Activated naive CD4-positive, alpha-beta T cell treated with anti-CD3 and anti-CD28 coated beads, Interleukin-2, amount 10 ng/mL, durations not matched to agents 7 days and 5 days (primary cell): Measurements from ENCODE around the gene ARL10.

ENCODE experiments used
- CTCF ChIA-PET: fragments of 350-600 bp; sonication (Branson Sonifier 250); formaldehyde crosslinking; loops from one replicate; lab custom pipeline; 2021; ENCODE audit warnings: antibody characterized with exemption; lab: Charles Lee
- DNase-seq: peaks from one replicate; pipeline ENCODE4 v3.0.0-alpha.2; 2020
- H3K27ac Mint-ChIP-seq: one replicate; pipeline ENCODE4 v1.8.0; 2021; ENCODE audit warnings: mild to moderate bottlenecking, moderate library complexity, mixed read lengths
- H3K27me3 Mint-ChIP-seq: one replicate; pipeline ENCODE4 v1.8.0; 2021; ENCODE audit warnings: mild to moderate bottlenecking, mixed read lengths
- H3K36me3 Mint-ChIP-seq: one replicate; pipeline ENCODE4 v1.8.0; 2021; ENCODE audit warnings: mixed read lengths
- H3K4me1 Mint-ChIP-seq: one replicate; pipeline ENCODE4 v1.8.0; 2021; ENCODE audit warnings: mixed read lengths
- H3K4me3 Mint-ChIP-seq: one replicate; pipeline ENCODE4 v1.8.0; 2021; ENCODE audit warnings: mild to moderate bottlenecking, moderate library complexity, mixed read lengths
- H3K9me3 Mint-ChIP-seq: one replicate; pipeline ENCODE4 v1.8.0; 2021; ENCODE audit warnings: mixed read lengths

Gene ARL10

GRCh38 chr5:176352116-176352878 lies 13.0 kb upstream of the ARL10 start:
- no peaks in the 10 kb centered on the region for H3K9me3 Mint-ChIP-seq
- DNase-seq = no peak
- H3K4me3 Mint-ChIP-seq = no peak overlapping the region
- H3K27ac Mint-ChIP-seq = peak overlapping the region; percentile 67
- CTCF ChIA-PET = no interaction called here
- no peaks in the 10 kb centered on the region for H3K27me3 Mint-ChIP-seq
- H3K4me1 Mint-ChIP-seq = peaks cover 11% of the 10 kb centered on the region
- peaks cover 67% of the 10 kb centered on the region for H3K36me3 Mint-ChIP-seq

GRCh38 chr5:176353533-176353932 lies 11.8 kb upstream of the ARL10 start:
- Mint-ChIP-seq H3K9me3 (no peaks in the 10 kb centered on the region), H3K4me3 (no peak overlapping the region), H3K27ac (no peak overlapping the region), H3K4me1 (peaks cover 21% of the 10 kb centered on the region), H3K36me3 (peaks cover 69% of the 10 kb centered on the region), H3K27me3 (no peaks in the 10 kb centered on the region)
- no peak for DNase-seq
- CTCF ChIA-PET = no interaction called here

GRCh38 chr5:176355400-176356178 lies 9.7 kb upstream of the ARL10 start:
- H3K4me1 Mint-ChIP-seq = peaks cover 29% of the 10 kb centered on the region
- peak overlapping the region; percentile 21 for H3K27ac Mint-ChIP-seq
- DNase-seq = no peak
- H3K36me3 Mint-ChIP-seq = peaks cover 56% of the 10 kb centered on the region
- no peaks in the 10 kb centered on the region for H3K27me3 Mint-ChIP-seq
- CTCF ChIA-PET = interaction anchor here (0.7 to 1.3 kb wide), 3 partner anchors 19 to 1026 kb away, joined by 3 to 6 read pairs (median 3); no protein-coding TSS in a partner anchor
- H3K4me3 Mint-ChIP-seq = no peak overlapping the region
- H3K9me3 Mint-ChIP-seq = no peaks in the 10 kb centered on the region

GRCh38 chr5:176356179-176356566 lies 9.1 kb upstream of the ARL10 start:
- peaks cover 29% of the 10 kb centered on the region for H3K4me1 Mint-ChIP-seq
- H3K9me3 Mint-ChIP-seq = no peaks in the 10 kb centered on the region
- no peak overlapping the region for H3K27ac Mint-ChIP-seq
- no peak for DNase-seq
- peaks cover 54% of the 10 kb centered on the region for H3K36me3 Mint-ChIP-seq
- CTCF ChIA-PET = interaction anchor here (1.3 kb wide), 1 partner anchor 19 kb away, joined by 3 read pairs; no protein-coding TSS in a partner anchor
- H3K27me3 Mint-ChIP-seq = no peaks in the 10 kb centered on the region
- no peak overlapping the region for H3K4me3 Mint-ChIP-seq

- Mint-ChIP-seq H3K27me3 (no peaks in the 10 kb centered on the region), H3K36me3 (peaks cover 30% of the 10 kb centered on the region), H3K27ac (peak overlapping the region; percentile 54), H3K9me3 (no peaks in the 10 kb centered on the region), H3K4me3 (peak overlapping the region; percentile 69), H3K4me1 (peaks cover 43% of the 10 kb centered on the region)
- no peak for DNase-seq
- CTCF ChIA-PET = interaction anchor here (1.0 to 1.5 kb wide), 2 partner anchors 28 to 630 kb away, joined by 3 read pairs; partner anchors contain the start of genes HIGD2A and NOP16
These were observed 5.6 kb upstream of the ARL10 start for GRCh38 chr5:176359658-176360057.

GRCh38 chr5:176360894-176361436 lies 4.3 kb upstream of the ARL10 start:
- no peaks in the 10 kb centered on the region for H3K9me3 Mint-ChIP-seq

GRCh38 chr5:176361437-176362232 lies 3.7 kb upstream of the ARL10 start, which contains the start of gene KIAA1191:
TSS of gene KIAA1191 (minus strand) at chr5:176361764. CDS start at chr5:176359508, 2,256 bp downstream.
- H3K27ac Mint-ChIP-seq = peak within 1 kb of the TSS; percentile 95

More at GRCh38 chr5:176360894-176361436, 4.3 kb upstream of the ARL10 start:
- DNase-seq = peak; percentile 47
- Mint-ChIP-seq H3K4me3 (peak overlapping the region; percentile 97), H3K27ac (peak overlapping the region; percentile 95), H3K36me3 (peaks cover 26% of the 10 kb centered on the region), H3K4me1 (peaks cover 44% of the 10 kb centered on the region), H3K27me3 (no peaks in the 10 kb centered on the region)
- CTCF ChIA-PET = interaction anchor here (1.0 to 1.2 kb wide), 3 partner anchors 27 to 126 kb away, joined by 3 read pairs; partner anchors contain the start of genes HIGD2A and NOP16

GRCh38 chr5:176362233-176362490 lies 3.1 kb upstream of the ARL10 start:
- Mint-ChIP-seq H3K4me3 (peak overlapping the region; percentile 97), H3K36me3 (peaks cover 25% of the 10 kb centered on the region), H3K9me3 (no peaks in the 10 kb centered on the region), H3K27me3 (no peaks in the 10 kb centered on the region), H3K27ac (peak overlapping the region; percentile 95), H3K4me1 (peaks cover 46% of the 10 kb centered on the region)
- CTCF ChIA-PET = interaction anchor here (0.6 to 1.3 kb wide), 4 partner anchors 23 to 235 kb away, joined by 3 to 4 read pairs (median 3); partner anchors contain the start of gene CLTB
- DNase-seq = no peak

More at GRCh38 chr5:176361437-176362232, 3.7 kb upstream of the ARL10 start, which contains the start of gene KIAA1191:
- Mint-ChIP-seq H3K9me3 (no peaks in the 10 kb centered on the region), H3K27me3 (no peaks in the 10 kb centered on the region), H3K4me3 (peak within 1 kb of the TSS; percentile 97), H3K36me3 (peaks cover 24% of the 10 kb centered on the region), H3K4me1 (peaks cover 44% of the 10 kb centered on the region)
- CTCF ChIA-PET = interaction anchor here (0.8 to 1.3 kb wide), 5 partner anchors 24 to 236 kb away, joined by 3 to 4 read pairs (median 3); partner anchors contain the start of gene CLTB
- peak; percentile 99 for DNase-seq

- H3K9me3 Mint-ChIP-seq = no peaks in the 10 kb centered on the region
- no peak for DNase-seq
- H3K36me3 Mint-ChIP-seq = peaks cover 17% of the 10 kb centered on the region
- H3K4me1 Mint-ChIP-seq = peaks cover 37% of the 10 kb centered on the region
- no peaks in the 10 kb centered on the region for H3K27me3 Mint-ChIP-seq
- H3K27ac Mint-ChIP-seq = peak overlapping the region; percentile 14
- H3K4me3 Mint-ChIP-seq = peak overlapping the region; percentile 73
- CTCF ChIA-PET = no interaction called here
These were observed 429 bp upstream of the ARL10 start for GRCh38 chr5:176364765-176365350.

GRCh38 chr5:176366232-176366894 lies 1.1 kb downstream of the ARL10 start:
- Mint-ChIP-seq H3K27me3 (no peaks in the 10 kb centered on the region), H3K4me1 (peaks cover 36% of the 10 kb centered on the region), H3K36me3 (peaks cover 17% of the 10 kb centered on the region), H3K27ac (no peak overlapping the region), H3K9me3 (no peaks in the 10 kb centered on the region), H3K4me3 (peak overlapping the region; percentile 57)
- CTCF ChIA-PET = no interaction called here
- DNase-seq = no peak

GRCh38 chr5:176368726-176369125 lies 3.4 kb downstream of the ARL10 start:
- H3K4me3 Mint-ChIP-seq = no peak overlapping the region
- peaks cover 22% of the 10 kb centered on the region for H3K4me1 Mint-ChIP-seq
- DNase-seq = no peak
- H3K27me3 Mint-ChIP-seq = no peaks in the 10 kb centered on the region
- CTCF ChIA-PET = no interaction called here
- no peak overlapping the region for H3K27ac Mint-ChIP-seq
- H3K36me3 Mint-ChIP-seq = peaks cover 17% of the 10 kb centered on the region
- H3K9me3 Mint-ChIP-seq = no peaks in the 10 kb centered on the region

- CTCF ChIA-PET = no interaction called here
- no peaks in the 10 kb centered on the region for H3K9me3 Mint-ChIP-seq
- peaks cover 17% of the 10 kb centered on the region for H3K36me3 Mint-ChIP-seq
- H3K4me3 Mint-ChIP-seq = no peak overlapping the region
- no peak for DNase-seq
- no peaks in the 10 kb centered on the region for H3K27me3 Mint-ChIP-seq
- no peak overlapping the region for H3K27ac Mint-ChIP-seq
- H3K4me1 Mint-ChIP-seq = peaks cover 15% of the 10 kb centered on the region
These were observed 4.8 kb downstream of the ARL10 start for GRCh38 chr5:176369934-176370711.
